ENCODE data around the gene HDAC7.

- no peak for TF ChIP-seq CTCF (conservative IDR thresholded peaks at IDR 0.05; ENCODE audit: low read depth in 2 of 2)
- TF ChIP-seq EZH2phosphoT487 (IDR thresholded peaks at IDR 0.05; ENCODE audit: unreplicated experiment), result no peak
- no peak for TF ChIP-seq ZNF114 (CRISPR knock-in tag; IDR thresholded peaks at IDR 0.05)
- TF ChIP-seq POLR2AphosphoS5 (IDR thresholded peaks at IDR 0.05; ENCODE audit: low read depth), result no peak
- TF ChIP-seq, protein P1, sequence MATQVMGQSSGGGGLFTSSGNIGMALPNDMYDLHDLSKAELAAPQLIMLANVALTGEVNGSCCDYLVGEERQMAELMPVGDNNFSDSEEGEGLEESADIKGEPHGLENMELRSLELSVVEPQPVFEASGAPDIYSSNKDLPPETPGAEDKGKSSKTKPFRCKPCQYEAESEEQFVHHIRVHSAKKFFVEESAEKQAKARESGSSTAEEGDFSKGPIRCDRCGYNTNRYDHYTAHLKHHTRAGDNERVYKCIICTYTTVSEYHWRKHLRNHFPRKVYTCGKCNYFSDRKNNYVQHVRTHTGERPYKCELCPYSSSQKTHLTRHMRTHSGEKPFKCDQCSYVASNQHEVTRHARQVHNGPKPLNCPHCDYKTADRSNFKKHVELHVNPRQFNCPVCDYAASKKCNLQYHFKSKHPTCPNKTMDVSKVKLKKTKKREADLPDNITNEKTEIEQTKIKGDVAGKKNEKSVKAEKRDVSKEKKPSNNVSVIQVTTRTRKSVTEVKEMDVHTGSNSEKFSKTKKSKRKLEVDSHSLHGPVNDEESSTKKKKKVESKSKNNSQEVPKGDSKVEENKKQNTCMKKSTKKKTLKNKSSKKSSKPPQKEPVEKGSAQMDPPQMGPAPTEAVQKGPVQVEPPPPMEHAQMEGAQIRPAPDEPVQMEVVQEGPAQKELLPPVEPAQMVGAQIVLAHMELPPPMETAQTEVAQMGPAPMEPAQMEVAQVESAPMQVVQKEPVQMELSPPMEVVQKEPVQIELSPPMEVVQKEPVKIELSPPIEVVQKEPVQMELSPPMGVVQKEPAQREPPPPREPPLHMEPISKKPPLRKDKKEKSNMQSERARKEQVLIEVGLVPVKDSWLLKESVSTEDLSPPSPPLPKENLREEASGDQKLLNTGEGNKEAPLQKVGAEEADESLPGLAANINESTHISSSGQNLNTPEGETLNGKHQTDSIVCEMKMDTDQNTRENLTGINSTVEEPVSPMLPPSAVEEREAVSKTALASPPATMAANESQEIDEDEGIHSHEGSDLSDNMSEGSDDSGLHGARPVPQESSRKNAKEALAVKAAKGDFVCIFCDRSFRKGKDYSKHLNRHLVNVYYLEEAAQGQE (IDR thresholded peaks at IDR 0.05; ENCODE audit: unreplicated experiment), result no peak
- TF ChIP-seq JUNB (IDR thresholded peaks at IDR 0.05; ENCODE audit: unreplicated experiment), result no peak
Measured at GRCh38 chr12:47739297-47739696, 80.4 kb downstream of the HDAC7 start.

Measured in GM23338 (cell line).